Measurements from ENCODE around the gene MYBPC1. TPM values are rescaled to one million over a fixed set of nuclear protein-coding genes. Genes with fewer than 3 reads are reported as not detected.
"Not testable (repeated sequence)": the region's sequence is repeated elsewhere in the genome, so short reads cannot be mapped to it uniquely, and the experiment has no call there.

MYBPC1 gene
- total RNA-seq, 1 donor from 2014 or later = 8.3 TPM

DNA sequence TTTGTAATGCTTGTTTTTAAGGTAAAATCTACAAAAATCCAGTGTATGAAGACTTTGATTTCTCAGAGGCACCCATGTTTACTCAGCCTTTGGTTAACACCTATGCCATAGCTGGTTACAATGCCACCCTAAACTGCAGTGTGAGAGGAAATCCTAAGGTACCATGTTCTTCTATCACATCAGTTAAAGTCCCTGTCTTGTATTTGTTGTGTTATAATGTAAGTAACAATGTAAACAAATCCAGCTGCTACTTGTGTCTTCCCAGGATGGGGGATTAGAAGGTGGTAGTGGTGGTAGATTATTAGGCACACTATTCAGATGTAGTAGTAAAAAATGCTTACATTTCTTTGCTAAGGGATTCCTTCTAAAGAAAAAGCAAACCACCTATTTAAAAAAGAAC is 83.3 kb downstream of the MYBPC1 start:
- intact Hi-C loops (cut with DNase I) = no loop called here
- ATAC-seq (ENCODE audit: poor library complexity) (no peak), DNase-seq (no peak)

GRCh38 chr12:101680240-101680639 is 85.5 kb downstream of the MYBPC1 start:
- intact Hi-C loops (cut with DNase I) = no loop called here
- DNase-seq (no peak), ATAC-seq (ENCODE audit: poor library complexity) (peak; percentile 85)

GRCh38 chr12:101680647-101681046 is 85.9 kb downstream of the MYBPC1 start:
- intact Hi-C loops (cut with DNase I) = no loop called here
- ATAC-seq (ENCODE audit: poor library complexity) (peak; percentile 76), DNase-seq (no peak)

GRCh38 chr12:101681627-101682026 is 86.9 kb downstream of the MYBPC1 start:
- DNase-seq; intact Hi-C loops (cut with DNase I); ATAC-seq (ENCODE audit: poor library complexity): not testable (repeated sequence)

DNA sequence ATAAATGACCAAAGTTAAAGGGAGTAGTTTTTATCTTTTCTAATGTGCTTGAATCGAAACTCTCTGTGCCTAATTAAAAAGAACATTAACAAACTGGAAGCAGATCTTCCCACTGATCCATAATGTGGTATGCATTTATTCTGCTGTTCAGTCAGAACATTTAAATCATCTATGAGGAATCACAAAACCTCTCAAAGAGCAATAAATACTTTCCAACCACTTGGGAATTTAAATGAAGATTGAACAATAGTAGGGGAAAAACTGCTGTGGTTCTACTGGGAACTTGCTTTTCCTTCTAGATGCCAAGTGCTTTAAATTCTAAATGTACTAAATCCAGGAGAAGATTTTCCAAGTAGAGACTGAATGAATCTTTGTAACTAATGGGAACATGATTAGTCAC is 90.3 kb downstream of the MYBPC1 start:
- DNase-seq (no peak), ATAC-seq (ENCODE audit: poor library complexity) (no peak)
- intact Hi-C loops (cut with DNase I) = no loop called here

- no peak for DNase-seq
- intact Hi-C loops (cut with DNase I) = no loop called here
- peak; percentile 93 for ATAC-seq (ENCODE audit: poor library complexity)
Measured at GRCh38 chr12:101686176-101686575, 91.4 kb downstream of the MYBPC1 start.

GRCh38 chr12:101690544-101691098 is 95.8 kb downstream of the MYBPC1 start:
- intact Hi-C loops (cut with DNase I) = no loop called here

DNA sequence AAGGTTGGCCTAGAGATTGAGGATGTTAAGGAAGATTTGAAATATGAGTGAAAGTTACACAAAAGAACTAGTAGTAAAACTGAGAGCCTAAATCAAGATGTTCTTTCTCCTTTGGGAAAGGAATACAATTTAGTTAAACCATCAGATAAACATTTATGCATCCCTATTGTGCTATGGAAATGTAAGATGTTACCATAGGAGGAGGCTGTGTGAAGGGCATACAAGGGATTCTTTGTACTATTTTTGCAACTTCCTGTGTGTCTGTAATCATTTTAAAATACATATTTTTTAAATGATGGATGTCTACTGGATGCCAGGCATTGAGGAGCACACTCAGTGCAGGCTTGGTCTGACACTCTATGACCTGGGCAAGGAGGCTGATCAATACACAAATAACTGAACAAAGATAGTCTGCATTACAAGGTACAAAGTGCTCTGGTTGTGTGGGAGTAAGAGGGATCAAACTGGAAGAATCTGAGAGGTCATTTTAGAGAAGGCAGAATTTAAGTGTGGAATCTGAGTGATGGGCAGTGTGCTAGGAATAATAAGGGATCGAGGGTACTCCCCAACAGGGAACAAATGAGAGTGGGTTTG is 96.8 kb downstream of the MYBPC1 start:
- ATAC-seq (ENCODE audit: poor library complexity) (no peak), DNase-seq (no peak)
- intact Hi-C loops (cut with DNase I) = no loop called here

More at GRCh38 chr12:101690544-101691098, 95.8 kb downstream of the MYBPC1 start:
- ATAC-seq (ENCODE audit: poor library complexity) = no peak
- DNase-seq = no peak

DNA sequence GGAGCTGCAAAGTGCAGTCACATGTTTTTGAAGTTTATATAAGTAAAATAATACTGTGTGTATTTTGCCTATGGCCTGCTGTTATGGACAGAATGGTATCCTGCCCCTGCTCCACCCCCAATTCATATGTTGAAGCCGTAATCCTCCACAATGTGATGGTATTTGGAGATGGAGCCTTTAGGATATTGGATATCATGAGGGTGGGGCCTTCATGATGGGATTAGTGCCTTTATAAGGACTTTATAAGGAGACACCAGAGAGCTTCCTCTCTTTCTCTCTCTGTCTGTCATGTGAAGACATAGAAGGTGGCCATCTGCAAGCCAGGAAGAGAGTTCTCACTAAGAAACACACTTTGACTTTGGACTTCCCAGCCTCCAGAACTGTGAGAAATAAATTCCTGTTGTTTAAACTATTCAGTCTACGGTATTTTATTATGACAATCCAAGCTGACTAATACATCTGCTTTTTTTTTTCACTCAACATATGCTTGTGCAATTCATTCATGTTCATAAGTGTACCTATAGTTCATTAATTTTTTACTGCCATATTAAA is 99.6 kb downstream of the MYBPC1 start:
- ATAC-seq (ENCODE audit: poor library complexity) = no peak
- intact Hi-C loops (cut with DNase I) = no loop called here
- no peak for DNase-seq

GRCh38 chr12:101694986-101695385 is 100.2 kb downstream of the MYBPC1 start:
- DNase-seq (no peak), ATAC-seq (ENCODE audit: poor library complexity) (no peak)
- intact Hi-C loops (cut with DNase I) = no loop called here

DNA sequence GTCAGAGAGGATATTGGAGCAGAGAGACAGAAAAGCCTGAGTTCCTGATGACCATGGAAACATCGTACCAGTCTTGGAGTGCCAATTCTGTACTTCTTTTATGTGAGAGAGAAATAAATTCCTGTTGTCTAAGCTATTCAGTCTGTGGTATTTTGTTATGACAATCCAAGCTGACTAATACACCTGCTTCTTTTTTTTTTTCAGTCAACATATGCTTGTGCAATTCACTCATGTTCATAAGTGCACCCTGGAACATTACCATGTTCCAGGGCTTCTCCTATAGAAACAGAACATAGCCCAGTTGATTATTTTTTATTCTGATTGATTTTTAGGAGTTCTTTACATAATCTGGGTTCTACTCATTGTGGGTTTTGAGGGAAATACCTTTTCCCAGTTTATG is 100.9 kb downstream of the MYBPC1 start:
- no peak for ATAC-seq (ENCODE audit: poor library complexity)
- intact Hi-C loops (cut with DNase I) = no loop called here

DNA sequence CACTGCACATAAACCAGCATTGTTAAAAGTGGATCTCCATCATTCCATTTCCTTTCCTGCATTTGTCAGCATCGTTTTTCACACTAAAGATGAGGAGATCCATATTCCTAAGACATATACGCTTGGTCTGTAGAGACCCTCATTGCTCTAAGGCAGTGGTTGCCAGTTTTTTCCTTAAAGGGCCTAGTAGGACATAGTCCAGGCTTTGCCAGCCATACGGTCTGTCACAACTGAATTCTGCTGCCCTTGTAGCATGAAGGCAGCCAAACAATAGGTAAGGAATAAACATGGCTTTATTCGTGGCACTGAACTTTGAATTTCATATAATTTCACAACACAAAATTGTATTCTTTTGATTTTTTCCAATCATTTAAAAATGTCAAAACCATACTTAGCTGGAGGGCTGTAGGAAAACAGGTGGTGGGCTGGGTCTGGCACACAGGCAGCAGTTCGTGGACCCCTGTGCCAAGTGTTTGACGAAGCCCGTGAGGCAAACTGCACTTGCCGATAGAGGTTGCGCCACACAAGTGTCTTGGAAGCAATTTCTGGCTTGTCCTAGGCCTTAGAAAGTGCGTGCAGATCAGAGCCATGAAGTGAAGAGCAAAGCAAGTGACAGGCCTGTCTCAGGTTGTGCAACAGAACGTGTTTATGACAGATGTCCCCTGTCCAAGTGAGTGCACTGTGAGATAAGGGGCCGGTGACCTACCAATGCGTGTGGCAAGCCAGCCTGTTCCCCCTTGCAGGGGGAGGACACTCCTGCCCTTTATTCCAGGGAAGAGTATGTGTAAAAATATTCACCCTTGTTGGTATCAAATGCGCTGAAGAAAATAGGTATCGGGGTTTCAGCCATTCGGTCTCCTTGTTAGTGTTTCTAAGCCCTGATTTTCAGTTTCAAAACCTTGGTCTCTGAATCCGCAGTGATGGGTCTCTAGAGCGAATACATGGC is 101.8 kb downstream of the MYBPC1 start:
- ATAC-seq (ENCODE audit: poor library complexity) (peak; percentile 83), DNase-seq (peak; percentile 80)
- intact Hi-C loops (cut with DNase I) = no loop called here

More for the DNA sequence above, 100.9 kb downstream of the MYBPC1 start:
- no peak for DNase-seq

DNA sequence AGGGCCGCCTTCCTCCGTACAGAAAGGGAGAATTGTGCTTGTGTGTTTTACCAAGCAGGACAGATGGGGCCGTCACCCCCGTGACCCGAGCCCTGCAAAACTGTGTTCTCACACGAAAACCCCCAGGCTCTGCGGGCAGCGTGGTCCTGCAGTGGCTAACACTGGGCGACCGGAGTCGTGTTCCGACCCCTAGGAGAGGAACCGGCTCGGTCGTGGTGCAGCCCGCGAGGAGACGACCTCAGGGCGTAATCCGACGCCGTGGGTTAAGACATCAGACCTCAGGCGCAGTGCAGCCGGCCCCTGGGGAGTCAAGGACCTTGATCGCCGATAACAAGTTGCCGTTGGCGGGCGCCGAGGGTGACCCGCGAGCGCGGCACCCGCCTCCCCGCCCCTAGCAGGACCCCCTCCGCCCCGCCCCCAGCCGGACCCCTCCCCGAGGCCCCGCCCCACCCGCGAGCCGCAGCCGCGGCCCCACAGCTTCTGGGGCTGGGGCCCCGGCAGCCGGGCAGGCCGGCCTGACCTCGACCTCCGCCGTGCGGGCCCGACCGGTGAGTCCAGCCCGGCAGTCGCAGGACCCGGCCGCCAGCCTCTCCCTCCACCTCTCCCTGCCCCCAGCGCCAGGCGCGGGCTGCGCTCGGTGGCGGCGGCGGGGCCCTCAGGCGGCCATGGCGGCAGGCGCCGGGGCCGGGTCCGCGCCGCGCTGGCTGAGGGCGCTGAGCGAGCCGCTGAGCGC is 102.6 kb downstream of the MYBPC1 start, which contains the start of gene CHPT1:
TSS of gene CHPT1 (plus strand) at position 444 of the 733 bp plus-strand sequence. CDS start at position 666, 222 bp downstream.
- ATAC-seq (ENCODE audit: poor library complexity) (peak; percentile 74), DNase-seq (peak; percentile 88)
- intact Hi-C loops (cut with DNase I) = no loop called here

DNA sequence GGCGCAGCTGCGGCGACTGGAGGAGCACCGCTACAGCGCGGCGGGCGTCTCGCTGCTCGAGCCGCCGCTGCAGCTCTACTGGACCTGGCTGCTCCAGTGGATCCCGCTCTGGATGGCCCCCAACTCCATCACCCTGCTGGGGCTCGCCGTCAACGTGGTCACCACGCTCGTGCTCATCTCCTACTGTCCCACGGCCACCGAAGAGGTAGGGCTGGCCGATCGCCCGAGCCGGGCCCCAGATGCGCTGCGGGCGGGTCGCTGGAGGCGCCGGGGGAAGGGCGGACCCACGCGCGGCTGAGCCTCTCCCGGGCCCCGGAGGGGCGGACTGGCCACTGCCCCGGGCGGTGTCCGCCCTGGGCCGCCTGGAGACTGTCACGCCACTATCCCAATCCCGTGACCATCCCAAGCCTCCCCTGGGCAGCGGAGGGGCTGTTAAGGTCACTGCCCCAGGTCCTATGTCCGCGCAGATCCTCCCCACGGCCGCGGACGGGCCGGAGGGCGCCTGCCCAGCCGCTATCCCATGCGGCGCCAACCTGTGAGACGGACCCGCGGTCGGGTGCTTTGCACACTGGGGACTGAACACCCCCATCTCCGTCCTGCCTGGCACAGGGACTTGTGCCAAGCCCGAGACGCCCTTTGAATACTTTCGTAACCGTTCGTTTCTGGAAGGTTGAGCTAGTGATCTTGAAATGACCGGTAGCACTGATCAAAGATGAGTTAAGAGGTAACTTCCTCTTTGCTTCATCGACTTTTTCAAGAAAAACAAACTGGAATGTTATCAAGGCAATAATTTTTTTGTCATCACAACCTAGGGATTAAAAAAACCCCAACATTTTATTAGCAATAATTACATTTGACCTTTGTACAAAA is 103.4 kb downstream of the MYBPC1 start:
- peak; percentile 54 for ATAC-seq (ENCODE audit: poor library complexity)
- intact Hi-C loops (cut with DNase I) = no loop called here
- peak; percentile 73 for DNase-seq

GRCh38 chr12:101698800-101699347 is 104.1 kb downstream of the MYBPC1 start:
- ATAC-seq (ENCODE audit: poor library complexity) = peak; percentile 8
- intact Hi-C loops (cut with DNase I) = no loop called here
- DNase-seq = no peak

DNA sequence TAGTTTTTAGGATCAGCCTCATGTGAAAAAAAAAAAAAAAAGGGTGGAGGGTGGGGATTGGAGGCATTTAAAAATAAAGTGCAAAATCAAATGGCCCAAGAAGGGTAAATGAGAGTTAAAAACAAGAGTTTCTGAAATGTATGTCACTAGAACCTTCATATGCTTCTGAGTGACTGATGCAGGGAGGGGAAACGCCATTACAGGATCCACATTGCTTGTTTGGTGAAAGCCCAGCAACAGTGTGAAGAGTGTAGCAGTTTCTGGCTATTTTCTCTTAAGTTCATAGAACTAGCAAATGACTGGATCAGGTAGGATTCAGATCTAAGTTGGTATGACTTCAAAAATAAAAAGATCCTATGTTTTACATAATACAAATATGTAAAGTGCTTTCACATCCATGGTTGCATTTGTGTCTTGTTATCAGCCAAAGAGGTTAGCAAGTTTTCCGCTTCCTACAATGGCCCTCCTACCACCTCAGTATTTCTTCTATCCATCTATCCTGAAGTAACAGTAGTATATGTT is 105.6 kb downstream of the MYBPC1 start:
- intact Hi-C loops (cut with DNase I) = no loop called here
- DNase-seq (no peak), ATAC-seq (ENCODE audit: poor library complexity) (no peak)

DNA sequence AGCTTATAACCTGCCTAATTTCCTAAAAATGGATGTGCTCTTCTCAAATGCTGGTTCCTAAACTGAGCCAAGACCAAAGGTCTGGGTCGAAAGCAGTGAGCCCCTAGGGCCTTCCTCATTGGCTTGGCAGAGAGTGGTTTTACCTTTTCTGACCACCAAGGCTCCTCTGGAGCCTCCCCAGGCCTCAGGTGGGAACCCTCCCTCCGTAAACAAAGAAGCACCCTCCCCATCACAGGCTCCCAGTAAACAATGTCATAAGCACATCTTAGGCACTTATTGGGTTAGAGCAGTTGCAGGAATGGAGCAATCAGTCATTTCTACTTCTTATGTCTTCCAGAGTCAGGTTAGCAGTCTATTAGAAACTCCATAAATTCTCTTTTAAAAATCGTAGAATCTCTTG is 108.7 kb downstream of the MYBPC1 start:
- DNase-seq = no peak
- ATAC-seq (ENCODE audit: poor library complexity) = no peak
- intact Hi-C loops (cut with DNase I) = no loop called here

All from Right ventricle myocardium superior (tissue), 1 donor.